ENCODE measurements around the gene DMBX1. TPM values are rescaled to one million over a fixed set of nuclear protein-coding genes. Genes with fewer than 3 reads are reported as not detected.

DMBX1 gene
- polyA plus RNA-seq (2012; rRNA removed): not detected in 2 replicates
- polyA plus RNA-seq (2012; cell fraction: cytosol; rRNA removed): 0.01 TPM in 1 of 2 replicates, not detected in the other
- polyA plus RNA-seq (2012; cell fraction: nucleus; rRNA removed): not detected in 2 replicates

GRCh38 chr1:46489638-46490405 is at the start of gene DMBX1:
TSS of gene DMBX1 (plus strand) at chr1:46489836. CDS start at chr1:46507011, 17,175 bp downstream.
- no peaks in the 10 kb centered on the region for H3K36me3 ChIP-seq (replicated peaks in 1 of 2; ENCODE audit: control insufficient read depth in 1 of 2, insufficient read depth in 2 of 2, low read length in 1 of 2)
- H3K4me2 ChIP-seq: peak within 1 kb of the TSS; percentile 84
- peak; percentile 86 for DNase-seq
- POLR2A ChIA-PET: no interaction called here
- H3K9me2 ChIP-seq: no peaks in the 10 kb centered on the region
- CTCF ChIA-PET: interaction anchor here (0.8 to 5.5 kb wide), 5 partner anchors 8 to 43 kb away, joined by 3 to 43 read pairs (median 17); no protein-coding TSS in a partner anchor
- H3F3A ChIP-seq (replicated peaks; ENCODE audit: insufficient read depth): no peaks in the 10 kb centered on the region
- peaks cover 0 to 5% of the 10 kb centered on the region in 2 experiments; a peak in 1 of 4 replicates for H3K4me1 ChIP-seq (ENCODE audit: control insufficient read depth in 1 of 2, insufficient read depth in 2 of 2, low read depth in 1 of 2, low read length in 1 of 2)
- no peak within 1 kb of the TSS for H3K9ac ChIP-seq
- H3K9me3 ChIP-seq: no peaks in the 10 kb centered on the region
- no peak within 1 kb of the TSS for H3K27ac ChIP-seq (ENCODE audit: low read depth in 2 of 2, low read length in 1 of 2)
- H4K20me1 ChIP-seq (ENCODE audit: insufficient read depth): 0 out of 2 replicates have a peak, but pooled peaks cover 7% of the 10 kb centered on the region
- H3K27me3 ChIP-seq (ENCODE audit: insufficient read depth): peaks cover 59% of the 10 kb centered on the region
- WGBS (ENCODE audit: low lambda C conversion rate): 2% methylated on average over 39 of the region's 74 CpGs
- H2AFZ ChIP-seq (ENCODE audit: low read depth): peak within 1 kb of the TSS; percentile 65; the same call in 1 of the 2 replicates
- no peak for TF ChIP-seq NFIC (IDR thresholded peaks at IDR 0.05; ENCODE audit: borderline replicate concordance)
- TF ChIP-seq, protein P1, sequence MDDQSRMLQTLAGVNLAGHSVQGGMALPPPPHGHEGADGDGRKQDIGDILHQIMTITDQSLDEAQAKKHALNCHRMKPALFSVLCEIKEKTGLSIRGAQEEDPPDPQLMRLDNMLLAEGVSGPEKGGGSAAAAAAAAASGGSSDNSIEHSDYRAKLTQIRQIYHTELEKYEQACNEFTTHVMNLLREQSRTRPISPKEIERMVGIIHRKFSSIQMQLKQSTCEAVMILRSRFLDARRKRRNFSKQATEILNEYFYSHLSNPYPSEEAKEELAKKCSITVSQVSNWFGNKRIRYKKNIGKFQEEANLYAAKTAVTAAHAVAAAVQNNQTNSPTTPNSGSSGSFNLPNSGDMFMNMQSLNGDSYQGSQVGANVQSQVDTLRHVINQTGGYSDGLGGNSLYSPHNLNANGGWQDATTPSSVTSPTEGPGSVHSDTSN (IDR thresholded peaks at IDR 0.05): peak; percentile 92
- peak; percentile 72 for TF ChIP-seq EZH2phosphoT487 (IDR thresholded peaks at IDR 0.05; ENCODE audit: borderline replicate concordance, low read depth)
- no peaks in the 10 kb centered on the region for H3K79me2 ChIP-seq (ENCODE audit: insufficient read depth)
- H3K4me3 ChIP-seq (ENCODE audit: low read depth in 2 of 2, low read length in 1 of 2): peak within 1 kb of the TSS; percentile 31 to 47; a peak in 3 of 4 replicates

DNA sequence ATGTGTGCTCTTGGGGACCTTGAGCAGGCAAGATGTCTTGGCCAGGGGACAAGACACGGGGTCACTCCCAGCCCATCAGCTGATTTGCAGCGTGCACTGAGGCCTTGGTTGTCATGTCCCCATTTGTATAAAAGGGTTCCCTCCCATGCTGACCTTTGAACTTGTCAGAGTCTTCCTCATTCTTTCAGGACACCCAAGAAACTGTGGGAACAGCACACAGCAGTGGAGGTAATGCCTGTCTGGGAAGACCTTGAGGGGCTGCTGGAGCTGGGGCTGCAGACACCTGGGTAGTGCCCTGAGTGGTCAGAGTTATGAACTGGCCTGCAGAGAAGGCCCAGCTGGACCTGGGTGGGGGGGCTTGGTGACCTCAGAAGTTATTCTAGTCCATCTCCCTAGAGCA is 49.2 kb upstream of the DMBX1 start:
- Histone ChIP-seq H3K27ac (ENCODE audit: low read depth in 2 of 2, low read length in 1 of 2) (no peak overlapping the region), H3K4me3 (ENCODE audit: low read depth in 2 of 2, low read length in 1 of 2) (no peak overlapping the region), H3K4me2 (no peak overlapping the region), H3K36me3 (replicated peaks in 1 of 2; ENCODE audit: control insufficient read depth in 1 of 2, insufficient read depth in 2 of 2, low read length in 1 of 2) (no peaks in the 10 kb centered on the region), H3K9me3 (no peaks in the 10 kb centered on the region), H3K9me2 (no peaks in the 10 kb centered on the region), H3K27me3 (ENCODE audit: insufficient read depth) (peaks cover 20% of the 10 kb centered on the region), H3F3A (replicated peaks; ENCODE audit: insufficient read depth) (no peaks in the 10 kb centered on the region), H3K4me1 (ENCODE audit: control insufficient read depth in 1 of 2, insufficient read depth in 2 of 2, low read depth in 1 of 2, low read length in 1 of 2) (peaks cover 0 to 6% of the 10 kb centered on the region in 2 experiments; a peak in 1 of 4 replicates), H3K79me2 (ENCODE audit: insufficient read depth) (no peaks in the 10 kb centered on the region), H3K9ac (no peak overlapping the region), H4K20me1 (ENCODE audit: insufficient read depth) (no peaks in the 10 kb centered on the region), H2AFZ (ENCODE audit: low read depth) (no peak overlapping the region)
- DNase-seq: no peak
- no CpG with 5 or more reads among the region's 2 CpGs for WGBS (ENCODE audit: low lambda C conversion rate)
- ChIA-PET CTCF (interaction anchor here (0.9 to 11.4 kb wide), 8 partner anchors 12 to 286 kb away, joined by 3 to 150 read pairs (median 5); no protein-coding TSS in a partner anchor), POLR2A (no interaction called here)
- TF ChIP-seq, protein P2, sequence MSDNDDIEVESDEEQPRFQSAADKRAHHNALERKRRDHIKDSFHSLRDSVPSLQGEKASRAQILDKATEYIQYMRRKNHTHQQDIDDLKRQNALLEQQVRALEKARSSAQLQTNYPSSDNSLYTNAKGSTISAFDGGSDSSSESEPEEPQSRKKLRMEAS (IDR thresholded peaks at IDR 0.05; ENCODE audit: low read depth): no peak
- TF ChIP-seq MXI1 (IDR thresholded peaks at IDR 0.05; ENCODE audit: low read depth, low read length) (no peak), TEAD4 (IDR thresholded peaks at IDR 0.05; ENCODE audit: borderline replicate concordance, insufficient read depth) (no peak), RFX5 (IDR thresholded peaks at IDR 0.05; ENCODE audit: low read length) (no peak), TCF12 (IDR thresholded peaks at IDR 0.05) (no peak), RCOR1 (IDR thresholded peaks at IDR 0.05; ENCODE audit: low read length) (no peak), FOXJ3 (CRISPR knock-in tag; IDR thresholded peaks at IDR 0.05) (no peak), JUND (IDR thresholded peaks at IDR 0.05) (no peak), CTCF (IDR thresholded peaks at IDR 0.05) (no peak), GABPA (IDR thresholded peaks at IDR 0.05; ENCODE audit: low read depth) (no peak), EP300 (IDR thresholded peaks at IDR 0.05; ENCODE audit: borderline replicate concordance in 1 of 2, low read depth in 1 of 2, low read length in 1 of 2) (no peak), GATA2 (CRISPR knock-in tag; IDR thresholded peaks at IDR 0.05) (no peak)
- TF ChIP-seq, protein P3, sequence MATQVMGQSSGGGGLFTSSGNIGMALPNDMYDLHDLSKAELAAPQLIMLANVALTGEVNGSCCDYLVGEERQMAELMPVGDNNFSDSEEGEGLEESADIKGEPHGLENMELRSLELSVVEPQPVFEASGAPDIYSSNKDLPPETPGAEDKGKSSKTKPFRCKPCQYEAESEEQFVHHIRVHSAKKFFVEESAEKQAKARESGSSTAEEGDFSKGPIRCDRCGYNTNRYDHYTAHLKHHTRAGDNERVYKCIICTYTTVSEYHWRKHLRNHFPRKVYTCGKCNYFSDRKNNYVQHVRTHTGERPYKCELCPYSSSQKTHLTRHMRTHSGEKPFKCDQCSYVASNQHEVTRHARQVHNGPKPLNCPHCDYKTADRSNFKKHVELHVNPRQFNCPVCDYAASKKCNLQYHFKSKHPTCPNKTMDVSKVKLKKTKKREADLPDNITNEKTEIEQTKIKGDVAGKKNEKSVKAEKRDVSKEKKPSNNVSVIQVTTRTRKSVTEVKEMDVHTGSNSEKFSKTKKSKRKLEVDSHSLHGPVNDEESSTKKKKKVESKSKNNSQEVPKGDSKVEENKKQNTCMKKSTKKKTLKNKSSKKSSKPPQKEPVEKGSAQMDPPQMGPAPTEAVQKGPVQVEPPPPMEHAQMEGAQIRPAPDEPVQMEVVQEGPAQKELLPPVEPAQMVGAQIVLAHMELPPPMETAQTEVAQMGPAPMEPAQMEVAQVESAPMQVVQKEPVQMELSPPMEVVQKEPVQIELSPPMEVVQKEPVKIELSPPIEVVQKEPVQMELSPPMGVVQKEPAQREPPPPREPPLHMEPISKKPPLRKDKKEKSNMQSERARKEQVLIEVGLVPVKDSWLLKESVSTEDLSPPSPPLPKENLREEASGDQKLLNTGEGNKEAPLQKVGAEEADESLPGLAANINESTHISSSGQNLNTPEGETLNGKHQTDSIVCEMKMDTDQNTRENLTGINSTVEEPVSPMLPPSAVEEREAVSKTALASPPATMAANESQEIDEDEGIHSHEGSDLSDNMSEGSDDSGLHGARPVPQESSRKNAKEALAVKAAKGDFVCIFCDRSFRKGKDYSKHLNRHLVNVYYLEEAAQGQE (IDR thresholded peaks at IDR 0.05; ENCODE audit: low read depth, low read length): no peak
- TF ChIP-seq, protein P4, sequence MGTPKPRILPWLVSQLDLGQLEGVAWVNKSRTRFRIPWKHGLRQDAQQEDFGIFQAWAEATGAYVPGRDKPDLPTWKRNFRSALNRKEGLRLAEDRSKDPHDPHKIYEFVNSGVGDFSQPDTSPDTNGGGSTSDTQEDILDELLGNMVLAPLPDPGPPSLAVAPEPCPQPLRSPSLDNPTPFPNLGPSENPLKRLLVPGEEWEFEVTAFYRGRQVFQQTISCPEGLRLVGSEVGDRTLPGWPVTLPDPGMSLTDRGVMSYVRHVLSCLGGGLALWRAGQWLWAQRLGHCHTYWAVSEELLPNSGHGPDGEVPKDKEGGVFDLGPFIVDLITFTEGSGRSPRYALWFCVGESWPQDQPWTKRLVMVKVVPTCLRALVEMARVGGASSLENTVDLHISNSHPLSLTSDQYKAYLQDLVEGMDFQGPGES (IDR thresholded peaks at IDR 0.05; ENCODE audit: low read depth, low read length): no peak
